Trophoblast cell (in vitro differentiated cells and primary cell): ENCODE results near the gene RBMS1.
A peak's percentile ranks its signal among the peaks of the same experiment; 100 is the strongest.

Experiments used
- DNase-seq, 2 donors: peaks; one replicate each; pipeline ENCODE4 v3.0.0-alpha.2; 2016
- H2AFZ ChIP-seq: 2 replicates; pipeline ENCODE4 v1.6.1; 2013; ENCODE audit warnings: low read length, moderate library complexity, mild to moderate bottlenecking; ENCODE audit not compliant: insufficient read depth, poor library complexity
- H2AK5ac ChIP-seq: 2 replicates; pipeline ENCODE4 v1.6.1; 2013; ENCODE audit warnings: mild to moderate bottlenecking, low read length
- H2BK120ac ChIP-seq: 2 replicates; pipeline ENCODE4 v1.6.1; 2013; ENCODE audit warnings: low read length, mild to moderate bottlenecking, moderate library complexity; ENCODE audit not compliant: insufficient read depth, poor library complexity
- H2BK12ac ChIP-seq: 2 replicates; pipeline ENCODE4 v1.6.1; 2013; ENCODE audit warnings: mild to moderate bottlenecking, low read length, moderate library complexity
- H2BK5ac ChIP-seq: 2 replicates; pipeline ENCODE4 v1.6.1; 2013; ENCODE audit warnings: low read length, low read depth, moderate library complexity, mild to moderate bottlenecking; ENCODE audit not compliant: poor library complexity
- H3K14ac ChIP-seq: 2 replicates; pipeline ENCODE4 v1.6.1; 2013; ENCODE audit warnings: mild to moderate bottlenecking, low read length
- H3K18ac ChIP-seq: 2 replicates; pipeline ENCODE4 v1.6.1; 2013; ENCODE audit warnings: mild to moderate bottlenecking, low read length
- H3K23ac ChIP-seq: 2 replicates; pipeline ENCODE4 v1.6.1; 2013; ENCODE audit warnings: low read length
- H3K27ac ChIP-seq: 2 replicates; pipeline ENCODE4 v1.5.1; 2013; ENCODE audit warnings: low read depth, mild to moderate bottlenecking, inconsistent platforms, low read length, moderate library complexity
- H3K27me3 ChIP-seq: 2 replicates; pipeline ENCODE4 v1.6.1; 2013; ENCODE audit warnings: inconsistent platforms, mild to moderate bottlenecking, low read length, moderate library complexity; ENCODE audit not compliant: insufficient read depth
- H3K36me3 ChIP-seq, 2 experiments: 1 replicate in 1 of 2; 2 replicates in 1 of 2; pipeline ENCODE4 v1.6.1; 2013; ENCODE audit warnings: low read length in 2 of 2, mild to moderate bottlenecking in 2 of 2, moderate library complexity in 1 of 2; ENCODE audit not compliant: insufficient read depth in 2 of 2, control insufficient read depth in 1 of 2
- H3K4ac ChIP-seq: 2 replicates; pipeline ENCODE4 v1.6.1; 2013; ENCODE audit warnings: low read depth, mild to moderate bottlenecking, low read length, moderate library complexity
- H3K4me1 ChIP-seq, 2 experiments: 1 replicate in 1 of 2; 2 replicates in 1 of 2; pipeline ENCODE4 v1.6.1; 2013; ENCODE audit warnings: low read length in 2 of 2, mild to moderate bottlenecking in 2 of 2, moderate library complexity in 1 of 2; ENCODE audit not compliant: insufficient read depth in 2 of 2, control insufficient read depth in 1 of 2
- H3K4me2 ChIP-seq: 2 replicates; pipeline ENCODE4 v1.6.1; 2013; ENCODE audit warnings: inconsistent platforms, mild to moderate bottlenecking, low read length, moderate library complexity
- H3K4me3 ChIP-seq: 2 replicates; pipeline ENCODE4 v1.5.1; 2013; ENCODE audit warnings: mild to moderate bottlenecking, low read depth, low read length, inconsistent platforms
- H3K79me1 ChIP-seq: one replicate; pipeline ENCODE4 v1.6.1; 2013; ENCODE audit warnings: low read length
- H3K79me2 ChIP-seq: 2 replicates; pipeline ENCODE4 v1.6.1; 2013; ENCODE audit warnings: low read length, mild to moderate bottlenecking; ENCODE audit not compliant: control insufficient read depth, insufficient read depth, poor library complexity
- H3K9ac ChIP-seq: 2 replicates; pipeline ENCODE4 v1.6.1; 2013; ENCODE audit warnings: mild to moderate bottlenecking, low read length
- H3K9me3 ChIP-seq: 2 replicates; pipeline ENCODE4 v1.6.1; 2013; ENCODE audit warnings: low read depth, mild to moderate bottlenecking, control low read depth, inconsistent platforms, low read length; ENCODE audit not compliant: insufficient read depth
- H4K12ac ChIP-seq: 2 replicates; pipeline ENCODE4 v1.6.1; 2013; ENCODE audit warnings: low read depth, mild to moderate bottlenecking, low read length, moderate library complexity
- H4K8ac ChIP-seq: 2 replicates; pipeline ENCODE4 v1.6.1; 2013; ENCODE audit warnings: low read depth, mild to moderate bottlenecking, low read length, moderate library complexity
- H4K91ac ChIP-seq: one replicate; pipeline ENCODE4 v1.6.1; 2013; ENCODE audit warnings: low read depth, mild to moderate bottlenecking, low read length, moderate library complexity
- WGBS: extraction: QIAGEN DNeasy Blood & Tissue Kit; methylation state at CpG from one replicate; pipeline ENCODE4 v1.1.7; 2013; ENCODE audit warnings: missing lambda C conversion rate; ENCODE audit not compliant: insufficient read length, insufficient coverage; ENCODE audit errors: extremely low coverage; 5-methylcytosine and 5-hydroxymethylcytosine counted together

Gene RBMS1

DNA sequence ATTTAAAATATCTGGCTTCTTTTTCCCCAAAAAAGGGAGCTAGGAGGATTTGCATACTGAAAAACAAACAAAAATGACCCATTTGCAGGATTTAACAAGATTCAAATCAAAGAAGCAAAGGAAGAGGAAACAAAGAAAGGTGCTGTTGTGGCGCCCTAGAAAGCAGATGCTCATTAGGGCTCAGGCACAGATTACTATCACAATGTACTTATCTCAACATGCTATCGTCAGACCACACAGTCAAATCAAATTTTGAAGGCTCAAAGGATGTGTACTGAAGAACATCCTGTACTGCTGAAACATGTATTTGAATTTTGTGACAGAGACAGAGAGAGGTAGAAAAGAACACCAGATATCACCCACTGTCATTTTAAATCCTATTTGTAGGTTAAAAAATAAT, 10.9 kb downstream of the RBMS1 start:
- Histone ChIP-seq H4K8ac (no peak overlapping the region), H3K27ac (no peak overlapping the region), H3K79me1 (no peaks in the 10 kb centered on the region), H3K4me3 (no peak overlapping the region), H3K4me1 (peaks cover 4 to 14% of the 10 kb centered on the region in 2 experiments), H2AK5ac (no peak overlapping the region), H2BK5ac (no peak overlapping the region), H3K23ac (no peak overlapping the region), H3K36me3 (peaks cover 3 to 4% of the 10 kb centered on the region in 2 experiments), H3K9me3 (no peaks in the 10 kb centered on the region), H4K91ac (no peak overlapping the region), H3K4me2 (no peak overlapping the region), H3K79me2 (peaks cover 23% of the 10 kb centered on the region), H3K9ac (no peak overlapping the region), H3K4ac (peak overlapping the region; percentile 5), H3K18ac (no peak overlapping the region), H4K12ac (no peak overlapping the region), H2BK12ac (no peak overlapping the region), H3K14ac (no peak overlapping the region), H3K27me3 (no peaks in the 10 kb centered on the region), H2BK120ac (no peak overlapping the region), H2AFZ (no peak overlapping the region)
- WGBS, result no CpG with 5 or more reads among the region's 2 CpGs
- no peak for DNase-seq

- no peak overlapping the region for H3K18ac ChIP-seq
- H3K4me3 ChIP-seq, result no peak overlapping the region
- H4K8ac ChIP-seq, result no peak overlapping the region
- H3K4me1 ChIP-seq, result peaks cover 4 to 19% of the 10 kb centered on the region in 2 experiments
- H2BK120ac ChIP-seq, result no peak overlapping the region
- no peak overlapping the region for H3K4me2 ChIP-seq
- no peak overlapping the region for H3K9ac ChIP-seq
- peaks cover 23% of the 10 kb centered on the region for H3K79me2 ChIP-seq
- no peak overlapping the region for H4K91ac ChIP-seq
- H3K36me3 ChIP-seq, result peaks cover 2 to 4% of the 10 kb centered on the region in 2 experiments
- H3K9me3 ChIP-seq, result no peaks in the 10 kb centered on the region
- H3K23ac ChIP-seq, result no peak overlapping the region
- peak overlapping the region; percentile 61 for H3K4ac ChIP-seq
- no peak overlapping the region for H3K27ac ChIP-seq
- WGBS, result no CpG with 5 or more reads among the region's 3 CpGs
- no peak overlapping the region for H2AFZ ChIP-seq
- no peaks in the 10 kb centered on the region for H3K27me3 ChIP-seq
- no peak overlapping the region for H3K14ac ChIP-seq
- peaks cover 3% of the 10 kb centered on the region for H3K79me1 ChIP-seq
- H4K12ac ChIP-seq, result no peak overlapping the region
- DNase-seq, result peak in 1 of 2 donors; percentile 34
- H2BK5ac ChIP-seq, result no peak overlapping the region
- H2AK5ac ChIP-seq, result no peak overlapping the region
- H2BK12ac ChIP-seq, result no peak overlapping the region
Observed at GRCh38 chr2:160479269-160479668, 14.3 kb downstream of the RBMS1 start.

- H3K4me3 ChIP-seq, result no peak overlapping the region
- no peak overlapping the region for H3K18ac ChIP-seq
- H3K9me3 ChIP-seq, result no peaks in the 10 kb centered on the region
- no peak for DNase-seq
- peak overlapping the region; percentile 37 for H3K27ac ChIP-seq
- H3K4me1 ChIP-seq, result peaks cover 4 to 19% of the 10 kb centered on the region in 2 experiments
- peaks cover 3% of the 10 kb centered on the region for H3K79me1 ChIP-seq
- H2BK12ac ChIP-seq, result no peak overlapping the region
- no peak overlapping the region for H2BK120ac ChIP-seq
- no peaks in the 10 kb centered on the region for H3K27me3 ChIP-seq
- no peak overlapping the region for H2AK5ac ChIP-seq
- H3K14ac ChIP-seq, result no peak overlapping the region
- H2AFZ ChIP-seq, result no peak overlapping the region
- WGBS, result no CpG with 5 or more reads among the region's 6 CpGs
- no peak overlapping the region for H3K23ac ChIP-seq
- no peak overlapping the region for H3K4me2 ChIP-seq
- H3K36me3 ChIP-seq, result peaks cover 2 to 4% of the 10 kb centered on the region in 2 experiments
- no peak overlapping the region for H4K8ac ChIP-seq
- H4K12ac ChIP-seq, result no peak overlapping the region
- H4K91ac ChIP-seq, result no peak overlapping the region
- H3K4ac ChIP-seq, result peak overlapping the region; percentile 81
- H3K9ac ChIP-seq, result peak overlapping the region; percentile 46
- peaks cover 23% of the 10 kb centered on the region for H3K79me2 ChIP-seq
- H2BK5ac ChIP-seq, result no peak overlapping the region
Observed at GRCh38 chr2:160478660-160479059, 14.9 kb downstream of the RBMS1 start.

- peak; percentile 75 to 80 for DNase-seq
- Histone ChIP-seq H3K4me1 (peaks cover 4 to 17% of the 10 kb centered on the region in 2 experiments), H2BK12ac (no peak overlapping the region), H3K79me2 (peaks cover 22% of the 10 kb centered on the region), H3K27me3 (no peaks in the 10 kb centered on the region), H4K8ac (no peak overlapping the region), H4K12ac (no peak overlapping the region), H2AK5ac (no peak overlapping the region), H3K4ac (peak overlapping the region; percentile 49), H3K18ac (no peak overlapping the region), H3K4me2 (no peak overlapping the region), H3K27ac (no peak overlapping the region), H3K79me1 (peaks cover 3% of the 10 kb centered on the region), H3K9ac (no peak overlapping the region), H2BK120ac (peak overlapping the region; percentile 41), H2BK5ac (no peak overlapping the region), H3K14ac (no peak overlapping the region), H2AFZ (no peak overlapping the region), H3K23ac (no peak overlapping the region), H4K91ac (no peak overlapping the region), H3K36me3 (peaks cover 2 to 4% of the 10 kb centered on the region in 2 experiments), H3K9me3 (no peaks in the 10 kb centered on the region), H3K4me3 (no peak overlapping the region)
- WGBS, result no CpG with 5 or more reads among the region's 7 CpGs
Observed at GRCh38 chr2:160477032-160477431, 16.6 kb downstream of the RBMS1 start.
